HepG2 (cell line): ENCODE measurements around the gene PHEX. TPM values are rescaled to one million over a fixed set of nuclear protein-coding genes. Genes with fewer than 3 reads are reported as not detected.

ENCODE experiments used
- ATAC-seq: fragments of 200-7000 bp; cut with Tn5 transposase; 3 replicates; pipeline ENCODE4 v1.9.1; 2020; ENCODE audit warnings: mild to moderate bottlenecking, moderate library complexity
- BruUV-seq: library from RNA; stranded (reverse); fragments of 400-500 nt; replicated peaks from 2 replicates; lab custom pipeline; 2021; lab: Mats Ljungman, UMichigan
- CTCF ChIA-PET: fragments of 300-600 bp; formaldehyde crosslinking; extraction: SDS; loops from one replicate; lab custom pipeline; 2021; ENCODE audit warnings: low total read pairs, inconsistent platforms, low intra/inter-chr PET ratio; lab: Yijun Ruan, JAX
- POLR2A ChIA-PET: fragments of 350-600 bp; sonication (Branson Sonifier 250); formaldehyde crosslinking; loops from one replicate; lab custom pipeline; 2020; ENCODE audit warnings: antibody characterized with exemption, inconsistent platforms; lab: Yijun Ruan, JAX
- DNase-seq: peaks from one replicate; pipeline ENCODE4 v3.0.0-alpha.2; 2015; ENCODE audit warnings: low spot score
- FAIRE-seq: peaks from 3 replicates; lab custom pipeline; 2011; peaks lifted over from hg19 to GRCh38; lab: Jason Lieb, UNC
- H2AFZ ChIP-seq: one replicate; pipeline ENCODE4 v1.6.1; 2011; ENCODE audit warnings: low read length, inconsistent platforms
- H3K27ac ChIP-seq: fragments of 300-600 bp; 3 replicates; pipeline ENCODE4 v1.8.0; 2011; ENCODE audit warnings: mixed run types, mild to moderate bottlenecking, mixed read lengths, low read length, inconsistent platforms; ENCODE audit not compliant: insufficient read depth; ENCODE audit errors: extremely low read length
- H3K27me3 ChIP-seq, 2 experiments: fragments of 200-600 bp in 1 of 2; 2 replicates in 1 of 2; 3 replicates in 1 of 2; pipeline versions ENCODE4 v1.6.0 to v1.8.0; 2011; ENCODE audit warnings: low read length in 2 of 2, mild to moderate bottlenecking in 2 of 2, moderate library complexity in 2 of 2, inconsistent platforms in 1 of 2; ENCODE audit not compliant: insufficient read depth in 2 of 2, control insufficient read depth in 1 of 2
- H3K36me3 ChIP-seq, 2 experiments: fragments of 200-600 bp in 1 of 2; replicated peaks in 1 of 2; 2 replicates in 1 of 2; 3 replicates in 1 of 2; pipeline versions ENCODE4 v1.5.1 to v1.8.0; 2011; ENCODE audit warnings: low read length in 2 of 2, inconsistent platforms in 1 of 2; ENCODE audit not compliant: insufficient read depth in 2 of 2, control insufficient read depth in 1 of 2
- H3K4me1 ChIP-seq: 2 replicates; pipeline ENCODE4 v1.5.1; 2012; ENCODE audit warnings: low read length, inconsistent platforms; ENCODE audit not compliant: insufficient read depth
- H3K4me2 ChIP-seq: 2 replicates; pipeline ENCODE4 v1.6.0; 2011; ENCODE audit warnings: low read depth, low read length, inconsistent platforms
- H3K4me3 ChIP-seq, 3 experiments: fragments of 200-600 bp in 1 of 3; sonication (generic), shearing (Covaris generic) in 1 of 3; replicated peaks in 1 of 3; 2 replicates each; pipeline ENCODE4 v1.5.1; 2011 to 2016; ENCODE audit warnings: low read length in 3 of 3, inconsistent platforms in 2 of 3, low read depth in 2 of 3, mild to moderate bottlenecking in 2 of 3, control low read depth in 1 of 3, mixed read lengths in 1 of 3; ENCODE audit not compliant: insufficient read depth in 1 of 3
- H3K79me2 ChIP-seq: one replicate; pipeline ENCODE4 v1.6.1; 2011; ENCODE audit warnings: low read length, inconsistent platforms; ENCODE audit not compliant: insufficient read depth
- H3K9ac ChIP-seq: 2 replicates; pipeline ENCODE4 v1.6.0; 2011; ENCODE audit warnings: mild to moderate bottlenecking, low read depth, low read length, inconsistent platforms; ENCODE audit not compliant: insufficient read depth
- H3K9me3 ChIP-seq: 2 replicates; pipeline ENCODE4 v1.5.1; 2012; ENCODE audit warnings: mild to moderate bottlenecking, low read length
- H4K20me1 ChIP-seq: 2 replicates; pipeline ENCODE4 v1.6.0; 2011; ENCODE audit warnings: inconsistent platforms, mild to moderate bottlenecking, low read length, moderate library complexity; ENCODE audit not compliant: insufficient read depth
- MAFF ChIP-seq: IDR thresholded peaks from 2 replicates; pipeline ENCODE4 v1.6.1; 2011; ENCODE audit warnings: low read depth, low read length, improper control_type of control experiment
- MIXL1 ChIP-seq: IDR thresholded peaks from 2 replicates; pipeline ENCODE4 v1.6.1; 2016
- NFIB ChIP-seq: sonication (generic); formaldehyde crosslinking; IDR thresholded peaks from 2 replicates; pipeline ENCODE4 v1.9.0; 2021; ENCODE audit warnings: missing genetic modification reagents, mild to moderate bottlenecking, borderline replicate concordance
- PCBP2 ChIP-seq: fragments of 200-400 bp; formaldehyde crosslinking; optimal IDR thresholded peaks from 2 replicates; pipeline ENCODE3; 2018; ENCODE audit warnings: low read length, low read depth; ENCODE audit not compliant: poor library complexity, severe bottlenecking
- YEATS2 ChIP-seq: sonication (generic); formaldehyde crosslinking; IDR thresholded peaks from 2 replicates; pipeline ENCODE4 v1.4.0; 2020; ENCODE audit warnings: missing genetic modification reagents, borderline replicate concordance
- ZNF33B ChIP-seq: sonication (generic); formaldehyde crosslinking; IDR thresholded peaks from 2 replicates; pipeline ENCODE4 v1.5.1; 2020; ENCODE audit warnings: mild to moderate bottlenecking, missing genetic modification reagents
- ZNF367 ChIP-seq: sonication (generic); formaldehyde crosslinking; IDR thresholded peaks from 2 replicates; pipeline ENCODE4 v1.4.0; 2020; ENCODE audit warnings: missing genetic modification reagents, borderline replicate concordance
- ZNF44 ChIP-seq: sonication (generic); formaldehyde crosslinking; IDR thresholded peaks from 2 replicates; pipeline ENCODE4 v1.5.1; 2020; ENCODE audit warnings: mild to moderate bottlenecking, missing genetic modification reagents
- ZNF761 ChIP-seq: sonication (generic); formaldehyde crosslinking; conservative IDR thresholded peaks from 2 replicates; pipeline ENCODE4 v1.4.0; 2020; ENCODE audit warnings: mild to moderate bottlenecking, missing genetic modification reagents
- ZNF775 ChIP-seq: sonication (generic); formaldehyde crosslinking; IDR thresholded peaks from 2 replicates; pipeline ENCODE4 v1.4.0; 2020; ENCODE audit warnings: missing genetic modification reagents, mild to moderate bottlenecking, moderate library complexity, borderline replicate concordance
- ZNF788 ChIP-seq: sonication (generic); formaldehyde crosslinking; IDR thresholded peaks from 2 replicates; pipeline ENCODE4 v1.5.0; 2020; ENCODE audit warnings: mild to moderate bottlenecking, missing genetic modification reagents, borderline replicate concordance
- WGBS: methylation state at CpG from one replicate; pipeline ENCODE4 v1.1.6; 2017; ENCODE audit warnings: low lambda C conversion rate; 5-methylcytosine and 5-hydroxymethylcytosine counted together
- in situ Hi-C: cut with HindIII; loops from 2 replicates; pipeline ENCODE4 v1.10.0; 2017; ENCODE audit warnings: low pct_unique_long_range_greater_than_20kb; ENCODE audit not compliant: extremely low pct_ligation_motif_present
- intact Hi-C: fragments of 100-400 bp; cut with micrococcal nuclease; formaldehyde crosslinking; loops from one replicate; pipeline ENCODE4 v1.10.0; 2022; ENCODE audit not compliant: unreplicated experiment
- polyA plus RNA-seq, 8 experiments: library from polyadenylated mRNA; depleted of rRNA in 3 of 8; stranded (reverse) in 7 of 8; unstranded in 1 of 8; fragments of >200 nt; fragmentation: Illumina TruSeq in 4 of 8; extraction: Trizol in 4 of 8; gene quantifications; 2 replicates each; pipeline versions ENCODE4 v1.2.1 to v1.2.3, GENCODE V29; 2011 to 2016; ENCODE audit warnings: low read depth in 4 of 8, missing spikeins in 1 of 8, mixed read lengths in 1 of 8; ENCODE audit not compliant: insufficient read depth in 1 of 8
- total RNA-seq, 5 experiments: library from RNA; depleted of rRNA; stranded (reverse); fragments of >200 nt; fragmentation: Illumina TruSeq; extraction: Trizol; gene quantifications; 2 replicates each; pipeline ENCODE4 v1.2.3, GENCODE V29; 2016; ENCODE audit warnings: low read depth in 1 of 5
- TF ChIP-seq, protein P1 (sequence below): sonication (generic); formaldehyde crosslinking; IDR thresholded peaks from 2 replicates; pipeline ENCODE4 v1.4.0; 2020; ENCODE audit warnings: mild to moderate bottlenecking, missing genetic modification reagents
- TF ChIP-seq, protein P2 (sequence below): sonication (generic); formaldehyde crosslinking; IDR thresholded peaks from 2 replicates; pipeline ENCODE4 v1.5.1; 2020; ENCODE audit warnings: mild to moderate bottlenecking, moderate library complexity, missing genetic modification reagents
- TF ChIP-seq, protein P3 (sequence below): sonication (generic); formaldehyde crosslinking; conservative IDR thresholded peaks from 2 replicates; pipeline ENCODE4 v1.8.0; 2022; ENCODE audit warnings: low read depth, missing genetic modification reagents
- TF ChIP-seq, protein P4 (sequence below), 2 experiments: sonication (generic) in 1 of 2; formaldehyde crosslinking in 1 of 2; IDR thresholded peaks; 2 replicates each; pipeline versions ENCODE4 v1.6.1 to v1.9.0; 2014 to 2022; ENCODE audit warnings: antibody characterized with exemption in 1 of 2, borderline replicate concordance in 1 of 2, inconsistent platforms in 1 of 2, low read depth in 1 of 2, missing genetic modification reagents in 1 of 2

Gene PHEX
- total and polyA plus RNA-seq, 2 of the 13 experiments (the other 11 are each of a cell fraction or from before 2014, with no cell fraction given) = 0.01 to 0.27 TPM

DNA sequence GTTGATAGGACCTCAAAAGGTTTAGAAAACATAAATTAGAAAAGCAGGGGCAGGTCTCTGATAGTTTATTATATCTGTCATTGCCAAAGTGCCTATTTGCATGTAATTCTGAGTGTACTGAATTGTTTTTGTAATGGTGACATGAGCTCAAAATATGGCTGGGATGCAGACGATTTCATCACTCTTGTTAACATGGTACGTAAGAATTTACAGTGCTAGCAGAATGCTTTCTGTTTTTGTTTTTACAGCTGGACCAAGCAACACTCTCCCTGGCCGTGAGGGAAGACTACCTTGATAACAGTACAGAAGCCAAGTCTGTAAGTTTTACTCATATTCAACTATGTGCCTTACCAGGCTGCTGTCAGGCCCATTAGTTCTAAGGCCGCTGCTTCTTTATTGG lies 58.1 kb downstream of the PHEX start:
- H3K4me2 ChIP-seq = no peak overlapping the region
- TF ChIP-seq MAFF = no peak
- TF ChIP-seq, protein P1, sequence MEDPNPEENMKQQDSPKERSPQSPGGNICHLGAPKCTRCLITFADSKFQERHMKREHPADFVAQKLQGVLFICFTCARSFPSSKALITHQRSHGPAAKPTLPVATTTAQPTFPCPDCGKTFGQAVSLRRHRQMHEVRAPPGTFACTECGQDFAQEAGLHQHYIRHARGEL (CRISPR knock-in tag) = no peak
- no peak for TF ChIP-seq ZNF775 (CRISPR knock-in tag)
- no peak for TF ChIP-seq ZNF44 (CRISPR knock-in tag)
- no peak for TF ChIP-seq ZNF788 (CRISPR knock-in tag)
- no peak for TF ChIP-seq MIXL1
- TF ChIP-seq ZNF33B = no peak
- no peak for TF ChIP-seq YEATS2 (CRISPR knock-in tag)
- TF ChIP-seq, protein P2, sequence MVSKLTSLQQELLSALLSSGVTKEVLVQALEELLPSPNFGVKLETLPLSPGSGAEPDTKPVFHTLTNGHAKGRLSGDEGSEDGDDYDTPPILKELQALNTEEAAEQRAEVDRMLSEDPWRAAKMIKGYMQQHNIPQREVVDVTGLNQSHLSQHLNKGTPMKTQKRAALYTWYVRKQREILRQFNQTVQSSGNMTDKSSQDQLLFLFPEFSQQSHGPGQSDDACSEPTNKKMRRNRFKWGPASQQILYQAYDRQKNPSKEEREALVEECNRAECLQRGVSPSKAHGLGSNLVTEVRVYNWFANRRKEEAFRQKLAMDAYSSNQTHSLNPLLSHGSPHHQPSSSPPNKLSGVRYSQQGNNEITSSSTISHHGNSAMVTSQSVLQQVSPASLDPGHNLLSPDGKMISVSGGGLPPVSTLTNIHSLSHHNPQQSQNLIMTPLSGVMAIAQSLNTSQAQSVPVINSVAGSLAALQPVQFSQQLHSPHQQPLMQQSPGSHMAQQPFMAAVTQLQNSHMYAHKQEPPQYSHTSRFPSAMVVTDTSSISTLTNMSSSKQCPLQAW (CRISPR knock-in tag) = no peak
- TF ChIP-seq ZNF761 (CRISPR knock-in tag) = no peak
- TF ChIP-seq NFIB (CRISPR knock-in tag) = no peak
- no peak for TF ChIP-seq ZNF367 (CRISPR knock-in tag)
- TF ChIP-seq, protein P3, sequence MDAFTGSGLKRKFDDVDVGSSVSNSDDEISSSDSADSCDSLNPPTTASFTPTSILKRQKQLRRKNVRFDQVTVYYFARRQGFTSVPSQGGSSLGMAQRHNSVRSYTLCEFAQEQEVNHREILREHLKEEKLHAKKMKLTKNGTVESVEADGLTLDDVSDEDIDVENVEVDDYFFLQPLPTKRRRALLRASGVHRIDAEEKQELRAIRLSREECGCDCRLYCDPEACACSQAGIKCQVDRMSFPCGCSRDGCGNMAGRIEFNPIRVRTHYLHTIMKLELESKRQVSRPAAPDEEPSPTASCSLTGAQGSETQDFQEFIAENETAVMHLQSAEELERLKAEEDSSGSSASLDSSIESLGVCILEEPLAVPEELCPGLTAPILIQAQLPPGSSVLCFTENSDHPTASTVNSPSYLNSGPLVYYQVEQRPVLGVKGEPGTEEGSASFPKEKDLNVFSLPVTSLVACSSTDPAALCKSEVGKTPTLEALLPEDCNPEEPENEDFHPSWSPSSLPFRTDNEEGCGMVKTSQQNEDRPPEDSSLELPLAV (CRISPR knock-in tag) = no peak
- TF ChIP-seq, protein P4, sequence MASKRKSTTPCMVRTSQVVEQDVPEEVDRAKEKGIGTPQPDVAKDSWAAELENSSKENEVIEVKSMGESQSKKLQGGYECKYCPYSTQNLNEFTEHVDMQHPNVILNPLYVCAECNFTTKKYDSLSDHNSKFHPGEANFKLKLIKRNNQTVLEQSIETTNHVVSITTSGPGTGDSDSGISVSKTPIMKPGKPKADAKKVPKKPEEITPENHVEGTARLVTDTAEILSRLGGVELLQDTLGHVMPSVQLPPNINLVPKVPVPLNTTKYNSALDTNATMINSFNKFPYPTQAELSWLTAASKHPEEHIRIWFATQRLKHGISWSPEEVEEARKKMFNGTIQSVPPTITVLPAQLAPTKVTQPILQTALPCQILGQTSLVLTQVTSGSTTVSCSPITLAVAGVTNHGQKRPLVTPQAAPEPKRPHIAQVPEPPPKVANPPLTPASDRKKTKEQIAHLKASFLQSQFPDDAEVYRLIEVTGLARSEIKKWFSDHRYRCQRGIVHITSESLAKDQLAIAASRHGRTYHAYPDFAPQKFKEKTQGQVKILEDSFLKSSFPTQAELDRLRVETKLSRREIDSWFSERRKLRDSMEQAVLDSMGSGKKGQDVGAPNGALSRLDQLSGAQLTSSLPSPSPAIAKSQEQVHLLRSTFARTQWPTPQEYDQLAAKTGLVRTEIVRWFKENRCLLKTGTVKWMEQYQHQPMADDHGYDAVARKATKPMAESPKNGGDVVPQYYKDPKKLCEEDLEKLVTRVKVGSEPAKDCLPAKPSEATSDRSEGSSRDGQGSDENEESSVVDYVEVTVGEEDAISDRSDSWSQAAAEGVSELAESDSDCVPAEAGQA (IDR thresholded peaks at IDR 0.05; ENCODE audit: low read depth) = no peak
- TF ChIP-seq, protein P4 (CRISPR knock-in tag; IDR thresholded peaks at IDR 0.05; ENCODE audit: borderline replicate concordance) = no peak
- no peak for TF ChIP-seq PCBP2
- TF ChIP-seq, all 625 proteins: peak for 0
- Histone ChIP-seq H3K9ac (no peak overlapping the region), H3K9me3 (no peaks in the 10 kb centered on the region), H3K27ac (no peak overlapping the region), H3K79me2 (no peaks in the 10 kb centered on the region), H4K20me1 (no peaks in the 10 kb centered on the region), H3K4me1 (no peaks in the 10 kb centered on the region), H2AFZ (no peak overlapping the region), H3K36me3 (no peaks in the 10 kb centered on the region), H3K27me3 (no peaks in the 10 kb centered on the region), H3K4me3 (no peak overlapping the region)
- no peak for DNase-seq
- 48% methylated on average over 2 of the region's 4 CpGs for WGBS
- in situ Hi-C loops (no loop called here), intact Hi-C loops (no loop called here)
- BruUV-seq = no TSS peak
- CTCF ChIA-PET = no interaction called here
- FAIRE-seq = no peak
- POLR2A ChIA-PET = no interaction called here
- ATAC-seq = no peak
